ENCODE measurements around the gene TBL1X. TPM values are rescaled to one million over a fixed set of nuclear protein-coding genes. Genes with fewer than 3 reads are reported as not detected.

TBL1X gene
- total and polyA plus RNA-seq, 2 donors (not counting 3 experiments of a cell fraction or from before 2014, with no cell fraction given): 8.7 to 25.3 TPM

DNA sequence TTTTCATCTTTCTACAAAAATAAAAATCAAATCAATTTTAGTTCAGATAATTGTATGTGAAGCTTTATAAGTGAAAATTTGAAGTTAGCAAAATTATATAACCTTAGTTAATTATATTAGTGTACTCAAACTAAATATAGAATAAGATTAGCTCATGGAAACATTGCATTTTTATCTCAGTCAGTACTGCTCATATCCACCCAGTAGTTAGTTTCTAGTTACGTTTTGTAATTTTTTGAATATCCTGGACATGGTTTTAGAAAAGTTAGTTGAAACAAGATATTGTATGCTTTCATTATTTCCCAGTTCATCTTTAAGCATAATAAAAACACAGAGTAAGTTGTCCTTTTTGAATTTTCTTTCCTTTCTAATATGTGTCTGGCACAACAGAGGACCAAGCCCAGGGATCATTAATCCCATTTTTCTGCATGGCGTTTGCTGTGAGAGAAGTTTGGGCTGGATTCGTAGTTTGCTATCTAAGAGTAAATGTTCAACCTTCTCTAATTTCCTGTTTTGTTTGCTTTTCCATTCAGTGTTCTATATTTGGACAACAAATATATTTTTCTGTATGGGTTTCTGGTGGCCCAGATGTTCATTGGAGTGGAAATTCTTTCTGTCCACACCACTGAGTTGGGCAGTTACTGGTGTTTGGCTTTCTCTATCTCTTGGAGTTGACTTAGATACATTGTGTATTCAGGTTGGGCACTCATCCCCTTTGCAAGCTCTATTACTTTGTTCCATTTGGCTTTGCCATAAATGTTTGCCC, 12.1 kb downstream of the TBL1X start:
- Histone ChIP-seq H4K20me1 (replicated peaks; ENCODE audit: control insufficient read depth, extremely low read depth, insufficient read depth, low read length) (no peaks in the 10 kb centered on the region), H3K4me3 (replicated peaks in 1 of 3; ENCODE audit: insufficient read depth in 1 of 3, low read depth in 1 of 3, low read length in 3 of 3) (no peak overlapping the region), H3K4me2 (ENCODE audit: insufficient read depth, low read length) (no peak overlapping the region), H3K9me1 (replicated peaks; ENCODE audit: control insufficient read depth, extremely low read depth, insufficient read depth, low read length) (no peaks in the 10 kb centered on the region), H3K9me3 (replicated peaks; ENCODE audit: control insufficient read depth, insufficient read depth, low read length) (no peaks in the 10 kb centered on the region), H3K27me3 (ENCODE audit: control insufficient read depth in 2 of 2, insufficient read depth in 2 of 2, low read length in 2 of 2) (no peaks in the 10 kb centered on the region), H3K9ac (replicated peaks; ENCODE audit: extremely low read depth, insufficient read depth, low read length) (no peak overlapping the region), H3K27ac (ENCODE audit: insufficient read depth, low read depth, low read length) (no peak overlapping the region), H3K79me2 (ENCODE audit: control insufficient read depth, insufficient read depth, low read length) (peaks cover 23% of the 10 kb centered on the region), H3K36me3 (ENCODE audit: control insufficient read depth in 2 of 2, extremely low read depth in 1 of 2, insufficient read depth in 2 of 2, low read length in 2 of 2) (no peaks in the 10 kb centered on the region), H2AFZ (ENCODE audit: low read depth, low read length) (no peak overlapping the region), H3K4me1 (ENCODE audit: control insufficient read depth, extremely low read depth, insufficient read depth, low read length) (no peaks in the 10 kb centered on the region)
- CTCF ChIA-PET: no interaction called here
- POLR2A ChIA-PET: no interaction called here
- FAIRE-seq (no peak), DNase-seq (ENCODE audit: low read depth, low spot score) (no peak)
- dilution Hi-C loops (cut with MboI; ENCODE audit: extremely low pct_ligation_motif_present, low sequenced_read_pairs): no loop called here
- no TSS peak for BruUV-seq (replicated peaks)
- intact Hi-C loops (cut with micrococcal nuclease): no loop called here
- TF ChIP-seq MYC (IDR thresholded peaks at IDR 0.05; ENCODE audit: low read depth, low read length) (no peak), JUN (IDR thresholded peaks at IDR 0.05; ENCODE audit: borderline replicate concordance, insufficient read depth, insufficient read length, low read depth) (no peak), FOS (IDR thresholded peaks at IDR 0.05; ENCODE audit: borderline replicate concordance, insufficient read depth, low read length) (no peak), GATA2 (IDR thresholded peaks at IDR 0.05; ENCODE audit: insufficient read depth, insufficient read length, low read depth, low read length) (no peak), POLR2A (IDR thresholded peaks at IDR 0.05; ENCODE audit: low read depth, low read length) (no peak), POLR2AphosphoS5 (IDR thresholded peaks at IDR 0.05; ENCODE audit: insufficient read depth, low read depth, low read length) (no peak), EZH2 (IDR thresholded peaks at IDR 0.05; ENCODE audit: borderline replicate concordance, low read depth, low read length, severe bottlenecking) (no peak)
- TF ChIP-seq, protein P1, sequence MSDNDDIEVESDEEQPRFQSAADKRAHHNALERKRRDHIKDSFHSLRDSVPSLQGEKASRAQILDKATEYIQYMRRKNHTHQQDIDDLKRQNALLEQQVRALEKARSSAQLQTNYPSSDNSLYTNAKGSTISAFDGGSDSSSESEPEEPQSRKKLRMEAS (IDR thresholded peaks at IDR 0.05; ENCODE audit: insufficient read depth, insufficient read length): no peak

All from endothelial cell of umbilical vein (primary cell).